Activated T-helper 1 cell treated with Interleukin-2 at 50 U/mL for 16 hours (primary cell): ENCODE results near the gene EEFSEC.
A peak's percentile ranks its signal among the peaks of the same experiment; 100 is the strongest.

ENCODE experiments used
- DNase-seq: peaks from one replicate; pipeline ENCODE4 v3.0.0-alpha.2; 2020; ENCODE audit warnings: low read depth

Gene EEFSEC

GRCh38 chr3:128153156-128154041 is at the start of gene EEFSEC:
TSS of gene EEFSEC (plus strand) at chr3:128153481. CDS start at chr3:128153508, 27 bp downstream.
- peak; percentile 73 for DNase-seq

GRCh38 chr3:128107834-128108233 is 45.4 kb upstream of the EEFSEC start:
- no peak for DNase-seq

- no peak for DNase-seq
These were observed 42.1 kb upstream of the EEFSEC start for GRCh38 chr3:128111147-128111546.

- peak; percentile 5 for DNase-seq
These were observed 40.8 kb upstream of the EEFSEC start for GRCh38 chr3:128112357-128112968.

GRCh38 chr3:128113817-128114794 is 39.2 kb upstream of the EEFSEC start:
- DNase-seq = no peak

- DNase-seq = no peak
These were observed 31.3 kb upstream of the EEFSEC start for GRCh38 chr3:128122013-128122412.

- no peak for DNase-seq
These were observed 30.1 kb upstream of the EEFSEC start for GRCh38 chr3:128123156-128123537.

- DNase-seq = peak; percentile 94
These were observed 29.5 kb upstream of the EEFSEC start, which contains the start of gene RUVBL1 for GRCh38 chr3:128123538-128124368. TSS of gene RUVBL1 (minus strand) at chr3:128123812. CDS start at chr3:128123724, 88 bp downstream.

GRCh38 chr3:128127236-128127635 is 26.0 kb upstream of the EEFSEC start:
- no peak for DNase-seq

- no peak for DNase-seq
These were observed 25.0 kb upstream of the EEFSEC start for GRCh38 chr3:128128251-128128650.

GRCh38 chr3:128131897-128132646 is 21.2 kb upstream of the EEFSEC start:
- DNase-seq = no peak

- no peak for DNase-seq
These were observed 19.9 kb upstream of the EEFSEC start for GRCh38 chr3:128133273-128133883.

GRCh38 chr3:128143496-128143895 is 9.8 kb upstream of the EEFSEC start:
- DNase-seq = no peak

GRCh38 chr3:128144512-128145187 is 8.6 kb upstream of the EEFSEC start:
- DNase-seq = no peak

- no peak for DNase-seq
These were observed 8.0 kb upstream of the EEFSEC start for GRCh38 chr3:128145279-128145678.

GRCh38 chr3:128146201-128146600 is 7.1 kb upstream of the EEFSEC start:
- DNase-seq = no peak

GRCh38 chr3:128149650-128150049 is 3.6 kb upstream of the EEFSEC start:
- no peak for DNase-seq

GRCh38 chr3:128151758-128152274 is 1.5 kb upstream of the EEFSEC start:
- no peak for DNase-seq
